Activated CD8-positive, alpha-beta memory T cell treated with anti-CD3 and anti-CD28 coated beads, Interleukin-2, amount 50 U/mL, for 48 hours (primary cell): Measurements from ENCODE around the gene PRSS8.
"Not testable (repeated sequence)": the region's sequence is repeated elsewhere in the genome, so short reads cannot be mapped to it uniquely, and the experiment has no call there.

Source experiments
- DNase-seq: peaks from one replicate; pipeline ENCODE4 v3.0.0-alpha.2; 2020

Gene PRSS8

DNA sequence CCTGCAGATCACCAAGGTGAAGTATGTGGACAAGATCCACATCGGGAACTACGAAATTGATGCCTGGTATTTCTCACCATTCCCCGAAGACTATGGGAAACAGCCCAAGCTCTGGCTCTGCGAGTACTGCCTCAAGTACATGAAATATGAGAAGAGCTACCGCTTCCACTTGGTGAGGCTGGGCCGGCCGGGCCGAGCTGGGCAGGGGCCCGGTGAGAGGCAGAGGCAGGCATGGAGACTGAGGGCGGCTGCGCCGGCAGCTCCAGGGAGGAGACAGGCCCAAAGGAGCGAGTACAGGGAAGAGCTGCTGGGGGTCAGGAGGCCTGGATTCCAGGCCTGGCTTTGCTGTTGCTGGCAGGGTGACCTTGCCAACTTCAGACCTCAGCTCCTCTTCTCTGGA is 8.3 kb downstream of the PRSS8 start:
- DNase-seq: no peak

DNA sequence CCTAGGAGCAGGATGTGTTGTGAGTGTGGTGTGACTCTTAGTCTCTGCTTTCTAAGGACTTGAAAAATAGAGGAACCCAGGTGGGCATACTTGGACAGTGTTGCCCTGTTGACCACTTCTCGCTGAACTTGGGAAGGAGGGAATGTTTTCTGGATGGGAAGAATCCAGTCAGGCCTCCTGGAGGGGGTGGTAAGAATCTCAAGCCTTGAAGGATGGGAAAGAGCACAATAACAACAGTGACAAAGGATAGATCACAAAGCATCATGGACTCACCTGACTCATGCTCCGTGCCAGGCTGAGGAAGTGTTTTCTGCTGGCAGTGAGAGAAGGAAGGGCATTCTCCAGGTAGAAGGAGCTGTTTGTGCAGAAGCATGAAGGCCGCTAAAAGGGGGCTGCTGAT is 9.7 kb downstream of the PRSS8 start:
- no peak for DNase-seq

DNA sequence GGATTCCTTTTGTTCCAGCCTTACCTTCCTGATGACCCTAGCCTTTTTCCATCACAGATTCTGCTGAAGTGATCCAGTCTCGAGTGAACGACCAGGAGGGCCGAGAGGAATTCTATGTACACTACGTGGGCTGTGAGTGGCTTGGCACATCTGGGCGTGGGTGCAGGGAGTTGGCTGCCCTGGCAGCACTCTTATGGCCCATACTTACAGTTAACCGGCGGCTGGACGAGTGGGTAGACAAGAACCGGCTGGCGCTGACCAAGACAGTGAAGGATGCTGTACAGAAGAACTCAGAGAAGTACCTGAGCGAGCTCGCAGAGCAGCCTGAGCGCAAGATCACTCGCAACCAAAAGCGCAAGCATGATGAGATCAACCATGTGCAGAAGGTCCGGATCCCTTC is 15.4 kb downstream of the PRSS8 start:
- DNase-seq: no peak

DNA sequence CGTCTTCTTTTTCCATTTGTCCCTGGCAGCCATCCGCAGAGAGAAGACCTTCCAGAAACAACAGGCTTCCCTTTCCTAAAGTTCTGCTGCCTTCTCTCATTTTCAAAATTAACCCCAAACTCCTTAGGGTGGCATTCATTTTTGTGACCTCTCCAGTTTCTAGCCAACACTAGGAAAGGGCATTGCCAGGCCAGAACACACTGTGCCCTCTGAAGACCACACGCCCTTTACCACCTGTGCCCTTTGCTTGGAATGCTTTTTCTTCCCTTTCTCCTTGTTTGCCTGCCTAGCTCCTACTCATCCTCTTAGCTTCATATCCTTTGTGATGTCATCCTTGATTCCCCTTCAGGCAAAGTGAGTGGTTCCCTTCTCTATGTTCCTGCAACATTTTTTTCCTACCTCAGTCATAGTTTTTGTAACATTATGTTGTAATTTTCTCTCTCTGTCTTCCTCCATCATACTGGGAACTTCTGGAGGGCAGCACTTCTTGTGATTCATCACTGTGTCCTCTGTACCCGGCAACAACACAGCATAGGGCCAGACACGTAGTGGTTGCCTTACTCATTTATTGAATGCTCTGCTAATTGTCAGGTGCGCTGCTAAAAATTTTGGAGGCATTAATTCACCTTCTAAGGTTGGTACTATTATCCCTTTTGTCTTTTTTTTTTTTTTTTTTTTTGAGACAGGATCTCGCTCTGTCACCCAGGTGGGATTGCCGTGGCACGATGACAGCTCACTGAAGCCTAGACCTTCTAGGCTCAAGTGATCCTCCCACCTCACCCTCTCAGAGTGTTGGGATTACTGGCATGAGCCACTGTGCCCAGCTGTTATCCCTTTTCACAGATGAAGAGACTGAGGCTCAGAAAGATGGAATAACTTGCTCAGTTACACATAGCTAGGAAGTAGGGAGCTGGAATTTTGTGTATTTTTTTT is 17.0 kb downstream of the PRSS8 start:
- no peak for DNase-seq

DNA sequence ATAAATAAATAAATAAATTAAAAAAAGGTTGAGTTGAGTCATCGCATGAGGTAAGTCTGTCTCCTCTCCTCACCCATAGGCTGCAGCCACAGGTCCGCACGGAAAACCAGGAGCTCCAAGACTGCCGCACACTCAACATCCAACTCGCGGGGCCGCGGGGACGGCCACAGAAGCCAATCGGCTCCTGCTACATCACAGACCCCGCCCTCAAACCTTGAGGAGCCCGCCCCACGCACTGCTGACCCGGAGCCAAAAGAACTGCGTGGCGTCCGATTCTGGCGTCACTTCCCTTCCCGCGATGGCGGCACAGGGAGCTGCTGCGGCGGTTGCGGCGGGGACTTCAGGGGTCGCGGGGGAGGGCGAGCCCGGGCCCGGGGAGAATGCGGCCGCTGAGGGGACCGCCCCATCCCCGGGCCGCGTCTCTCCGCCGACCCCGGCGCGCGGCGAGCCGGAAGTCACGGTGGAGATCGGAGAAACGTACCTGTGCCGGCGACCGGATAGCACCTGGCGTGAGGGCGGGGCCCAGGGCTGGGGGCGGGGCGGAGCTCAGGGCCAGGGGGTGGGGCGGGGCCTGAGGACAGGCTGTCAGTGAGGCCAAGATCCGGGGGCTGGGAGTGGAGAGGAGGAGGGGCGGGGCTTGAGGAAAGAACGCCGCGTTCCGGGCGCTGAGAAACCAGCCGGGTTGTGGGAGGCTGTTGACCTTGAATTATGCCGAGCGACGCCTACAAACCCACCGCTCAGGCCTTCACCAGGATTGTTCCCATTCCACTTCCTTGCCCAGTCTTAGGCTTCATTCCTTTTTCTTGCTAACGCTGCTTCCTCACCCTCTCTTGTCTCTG is 17.9 kb downstream of the PRSS8 start, which contains the start of gene KAT8:
KAT8 (plus strand) TSS at position 281 of the 839 bp plus-strand sequence; CDS start at position 299, 18 bp downstream.
- DNase-seq: peak; percentile 97

DNA sequence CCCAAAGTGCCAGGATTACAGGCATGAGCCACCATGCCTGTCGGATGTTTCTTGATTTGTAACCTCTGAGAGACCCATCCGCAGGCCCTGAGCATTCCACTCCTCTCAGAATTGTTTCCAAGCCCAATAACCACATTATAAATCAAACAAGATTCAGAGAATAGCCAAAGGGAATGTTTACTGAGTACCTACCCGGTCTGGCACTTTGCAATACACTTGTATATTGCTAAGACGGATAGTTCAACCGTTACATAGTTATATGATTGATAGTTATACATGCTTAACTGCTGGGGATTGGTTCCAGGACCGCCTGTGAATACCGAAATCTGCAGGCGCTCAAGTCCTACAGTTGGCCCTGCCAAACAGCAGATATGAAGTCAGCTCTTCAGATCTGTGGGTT is 21.1 kb downstream of the PRSS8 start:
- no peak for DNase-seq

DNA sequence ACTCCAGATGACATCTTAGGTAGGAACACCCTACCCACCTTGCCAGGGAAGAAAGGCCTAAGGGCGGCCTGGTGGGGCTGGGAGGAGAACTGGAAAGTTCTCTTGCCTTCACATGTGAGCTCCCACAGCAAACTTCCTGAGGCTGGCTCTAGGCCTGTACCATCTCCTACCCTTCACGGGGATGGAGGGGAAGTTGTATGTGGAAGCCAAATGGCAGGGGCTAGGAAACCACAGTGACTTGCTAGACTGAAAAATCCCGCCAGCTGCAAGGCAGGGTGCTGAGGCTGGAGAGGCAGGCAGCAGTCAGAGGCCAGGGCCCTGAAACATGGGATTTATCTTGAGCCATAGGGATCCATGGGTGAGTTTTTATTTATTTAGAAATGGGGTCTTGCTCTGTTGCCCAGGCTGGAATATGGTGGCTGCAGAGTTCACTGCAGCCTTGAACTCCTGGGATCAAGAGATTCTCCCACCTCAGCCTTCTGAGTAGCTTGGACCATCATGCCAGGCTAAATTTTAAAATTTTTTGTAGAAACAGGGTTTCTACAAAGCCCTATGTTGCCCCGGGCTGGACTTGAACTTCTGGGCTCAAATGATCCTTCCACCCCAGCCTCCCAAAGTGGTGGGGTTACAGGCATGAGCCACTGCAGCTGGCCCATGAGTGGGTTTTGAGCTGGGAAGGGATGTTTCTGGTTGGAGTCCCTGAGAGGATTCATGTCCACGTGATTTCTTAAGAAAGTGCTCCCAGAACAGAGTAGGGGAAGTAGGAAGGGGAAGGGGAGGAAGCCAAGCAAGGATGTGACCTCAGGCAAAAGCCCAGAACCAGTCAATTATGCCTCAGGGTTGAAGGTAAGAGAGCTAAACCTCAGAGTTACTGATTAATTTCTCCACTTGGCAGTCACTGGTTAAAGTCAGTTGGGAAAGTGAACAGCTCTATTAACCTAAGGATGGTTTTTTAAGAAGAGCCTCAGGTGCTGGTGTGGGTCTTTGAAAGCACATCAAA is 22.1 kb downstream of the PRSS8 start:
- no peak for DNase-seq

DNA sequence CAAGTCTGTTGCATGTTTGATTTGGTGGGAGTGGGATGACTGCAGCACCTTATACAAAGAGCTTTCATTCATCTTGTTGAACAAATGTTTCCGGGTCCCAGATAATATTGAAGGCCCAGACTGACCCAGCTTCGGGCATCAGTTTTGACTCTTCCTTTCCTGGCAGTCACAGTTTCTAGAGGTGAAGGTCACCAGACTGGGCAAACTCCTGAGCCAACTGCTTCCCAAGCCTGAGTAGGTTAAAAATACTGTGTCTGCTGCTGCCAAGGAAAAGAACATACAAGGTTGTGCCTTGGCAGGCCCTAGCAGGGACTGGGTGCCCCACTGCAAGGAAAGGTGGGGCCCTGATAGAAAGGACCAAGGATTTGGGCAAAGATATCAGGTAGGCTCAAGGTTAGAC is 22.8 kb downstream of the PRSS8 start:
- no peak for DNase-seq

DNA sequence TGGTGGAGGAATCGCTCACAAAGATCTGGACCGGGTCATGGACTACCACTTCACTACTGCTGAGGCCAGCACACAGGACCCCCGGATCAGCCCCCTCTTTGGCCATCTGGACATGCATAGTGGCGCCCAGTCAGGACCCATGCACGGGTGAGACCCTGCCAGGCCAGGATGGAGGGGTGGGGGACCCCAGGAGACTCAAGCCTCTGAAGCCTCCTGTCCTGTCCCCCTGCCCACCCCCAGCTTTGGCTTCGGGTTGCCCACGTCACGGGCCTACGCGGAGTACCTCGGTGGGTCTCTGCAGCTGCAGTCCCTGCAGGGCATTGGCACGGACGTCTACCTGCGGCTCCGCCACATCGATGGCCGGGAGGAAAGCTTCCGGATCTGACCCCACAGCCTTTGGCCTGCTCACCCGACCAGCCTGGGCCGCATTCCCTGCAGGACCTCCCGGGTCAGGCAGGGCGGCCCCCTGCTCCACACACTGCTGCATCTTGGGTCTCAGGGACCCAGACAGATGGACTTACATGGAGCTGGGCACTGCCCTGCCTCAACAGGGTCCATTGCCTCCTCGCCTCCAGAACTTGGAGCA is 23.6 kb downstream of the PRSS8 start:
- DNase-seq: no peak

DNA sequence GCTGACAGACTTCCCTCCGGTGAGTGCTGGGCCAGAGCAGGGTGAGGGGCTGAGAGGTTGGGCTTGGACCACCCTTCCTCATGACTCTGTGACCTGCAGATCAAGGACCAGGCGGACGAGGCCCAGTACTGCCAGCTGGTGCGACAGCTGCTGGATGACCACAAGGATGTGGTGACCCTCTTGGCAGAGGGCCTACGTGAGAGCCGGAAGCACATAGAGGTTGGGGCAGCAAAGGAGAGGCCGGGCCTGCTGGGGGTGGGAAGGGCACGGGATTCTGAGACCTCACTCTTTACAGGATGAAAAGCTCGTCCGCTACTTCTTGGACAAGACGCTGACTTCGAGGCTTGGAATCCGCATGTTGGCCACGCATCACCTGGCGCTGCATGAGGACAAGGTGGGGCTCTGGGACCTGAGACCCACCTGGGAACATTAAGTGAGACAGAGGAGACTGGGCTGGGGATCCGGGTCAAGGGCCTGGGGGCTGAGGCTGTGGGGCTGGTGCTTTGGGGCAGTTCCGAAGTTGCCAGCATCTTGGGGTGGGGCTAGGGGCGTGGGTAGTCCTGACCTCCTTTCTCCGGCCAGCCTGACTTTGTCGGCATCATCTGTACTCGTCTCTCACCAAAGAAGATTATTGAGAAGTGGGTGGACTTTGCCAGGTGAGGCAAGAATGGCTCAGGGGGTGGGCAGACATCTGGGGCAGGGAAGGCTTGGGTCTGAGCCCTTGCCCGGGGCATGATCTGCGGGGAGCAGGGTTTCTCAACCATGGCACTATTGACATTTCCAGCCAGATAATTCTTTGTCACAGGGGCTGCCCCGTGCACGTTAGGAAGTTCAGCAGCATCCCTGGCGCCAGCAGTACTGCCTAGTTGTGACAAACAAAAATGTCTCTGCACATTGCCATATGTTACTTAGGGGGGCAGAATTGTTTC is 25.2 kb downstream of the PRSS8 start:
- no peak for DNase-seq

DNA sequence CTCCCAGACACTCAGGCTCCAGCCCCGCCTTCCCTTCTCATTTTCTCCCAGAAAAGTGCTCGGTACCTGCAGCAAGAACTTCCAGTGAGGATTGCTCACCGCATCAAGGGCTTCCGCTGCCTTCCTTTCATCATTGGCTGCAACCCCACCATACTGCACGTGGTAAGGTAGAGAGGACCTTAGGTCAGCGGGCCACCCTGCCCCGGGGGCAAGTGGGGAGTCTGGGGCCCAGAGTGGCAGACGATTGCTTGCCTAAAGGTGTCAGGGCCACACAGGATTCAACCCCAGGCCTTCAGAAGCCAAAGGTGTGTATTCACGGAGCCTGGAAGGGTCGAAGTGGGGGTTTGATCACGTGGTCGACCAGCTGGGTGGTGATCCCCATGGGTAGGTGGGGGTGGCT is 25.9 kb downstream of the PRSS8 start:
- no peak for DNase-seq

DNA sequence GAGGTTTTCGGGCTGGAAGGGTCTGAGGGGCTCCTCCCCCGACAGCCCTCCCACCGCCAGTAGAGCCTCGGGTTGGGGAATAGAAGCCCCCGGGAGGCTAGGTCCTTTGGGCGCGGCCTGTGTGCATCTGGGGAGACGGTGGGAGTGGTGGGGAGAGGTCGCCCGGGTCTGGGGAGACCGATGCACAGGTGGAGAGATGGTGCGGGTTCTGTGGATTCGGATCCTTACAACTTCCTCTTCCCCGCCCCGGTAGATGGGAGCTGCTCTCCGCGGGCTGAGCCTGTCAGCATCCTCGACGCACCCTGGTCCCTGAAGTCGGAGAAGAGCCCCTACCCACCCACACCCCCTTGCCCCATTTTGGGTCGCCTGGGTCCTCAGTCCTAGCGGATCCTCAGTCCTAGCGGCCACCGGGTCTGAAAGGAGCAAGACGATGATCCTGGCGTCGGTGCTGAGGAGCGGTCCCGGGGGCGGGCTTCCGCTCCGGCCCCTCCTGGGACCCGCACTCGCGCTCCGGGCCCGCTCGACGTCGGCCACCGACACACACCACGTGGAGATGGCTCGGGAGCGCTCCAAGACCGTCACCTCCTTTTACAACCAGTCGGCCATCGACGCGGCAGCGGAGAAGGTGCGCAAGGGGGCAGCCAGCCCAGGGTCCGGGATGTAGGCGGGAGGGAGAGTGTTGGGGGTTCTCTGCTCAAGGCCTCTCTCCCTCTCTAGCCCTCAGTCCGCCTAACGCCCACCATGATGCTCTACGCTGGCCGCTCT is 26.6 kb downstream of the PRSS8 start:
- no peak for DNase-seq

DNA sequence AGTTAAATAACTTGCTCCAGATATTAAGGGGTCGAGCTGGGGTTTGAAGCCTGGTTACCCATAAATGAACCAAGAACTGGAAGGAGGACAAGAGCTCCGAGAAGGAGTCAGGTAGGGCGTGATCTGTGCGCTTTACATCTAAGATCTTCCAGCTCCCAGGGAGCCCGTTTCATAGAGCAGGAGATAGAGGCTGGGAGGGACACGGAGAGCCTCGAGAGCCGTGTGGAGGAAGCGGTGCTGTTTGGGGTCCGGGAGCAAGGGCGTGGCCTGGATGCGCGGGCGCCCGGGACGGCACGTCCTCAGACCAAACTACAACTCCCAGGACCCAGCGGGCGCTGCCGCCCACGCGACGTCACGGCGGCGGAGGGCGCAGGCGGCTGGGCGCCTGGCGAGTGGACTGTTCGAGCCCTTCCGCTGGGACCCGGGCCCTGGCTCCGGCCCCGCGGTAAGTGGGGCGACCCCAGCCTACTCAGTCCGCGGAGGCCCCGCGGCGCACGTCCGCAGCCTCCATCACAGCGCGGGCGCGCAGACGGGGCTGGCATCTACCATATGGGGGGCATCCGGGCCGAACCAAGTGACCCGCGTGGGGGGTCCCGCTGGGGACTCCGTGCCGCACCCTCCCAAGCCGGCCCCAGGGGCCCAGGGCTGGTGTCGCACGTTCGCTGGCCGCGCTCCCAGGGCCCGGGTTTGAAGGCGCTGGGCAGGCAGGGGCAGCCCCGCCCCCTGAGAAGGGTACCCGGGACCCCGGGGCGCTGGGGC is 27.3 kb downstream of the PRSS8 start, which contains the start of gene BCKDK:
BCKDK (plus strand) TSS at position 352 of the 759 bp plus-strand sequence. CDS start 838 bp downstream, outside the sequence.
- DNase-seq: peak; percentile 91

DNA sequence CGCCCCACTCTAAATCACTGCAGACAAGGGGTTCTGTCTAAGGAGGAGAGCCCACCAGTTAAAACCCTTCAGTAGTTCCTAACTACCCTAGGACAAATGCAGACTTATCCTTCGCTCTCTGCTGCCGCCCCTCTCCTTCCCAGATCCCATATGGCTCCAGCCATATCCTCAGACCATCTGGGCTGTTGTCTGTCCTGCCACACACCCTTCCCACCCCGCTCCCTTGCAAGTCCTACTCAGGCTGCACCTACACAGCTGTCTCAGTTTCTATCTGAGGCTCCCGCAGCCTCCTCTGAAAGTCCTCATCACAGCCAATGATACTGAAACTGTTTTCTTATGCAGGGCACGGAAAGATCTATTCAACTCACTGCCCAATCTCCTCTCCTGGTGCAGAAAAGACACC is 28.1 kb downstream of the PRSS8 start:
- DNase-seq: peak; percentile 70

DNA sequence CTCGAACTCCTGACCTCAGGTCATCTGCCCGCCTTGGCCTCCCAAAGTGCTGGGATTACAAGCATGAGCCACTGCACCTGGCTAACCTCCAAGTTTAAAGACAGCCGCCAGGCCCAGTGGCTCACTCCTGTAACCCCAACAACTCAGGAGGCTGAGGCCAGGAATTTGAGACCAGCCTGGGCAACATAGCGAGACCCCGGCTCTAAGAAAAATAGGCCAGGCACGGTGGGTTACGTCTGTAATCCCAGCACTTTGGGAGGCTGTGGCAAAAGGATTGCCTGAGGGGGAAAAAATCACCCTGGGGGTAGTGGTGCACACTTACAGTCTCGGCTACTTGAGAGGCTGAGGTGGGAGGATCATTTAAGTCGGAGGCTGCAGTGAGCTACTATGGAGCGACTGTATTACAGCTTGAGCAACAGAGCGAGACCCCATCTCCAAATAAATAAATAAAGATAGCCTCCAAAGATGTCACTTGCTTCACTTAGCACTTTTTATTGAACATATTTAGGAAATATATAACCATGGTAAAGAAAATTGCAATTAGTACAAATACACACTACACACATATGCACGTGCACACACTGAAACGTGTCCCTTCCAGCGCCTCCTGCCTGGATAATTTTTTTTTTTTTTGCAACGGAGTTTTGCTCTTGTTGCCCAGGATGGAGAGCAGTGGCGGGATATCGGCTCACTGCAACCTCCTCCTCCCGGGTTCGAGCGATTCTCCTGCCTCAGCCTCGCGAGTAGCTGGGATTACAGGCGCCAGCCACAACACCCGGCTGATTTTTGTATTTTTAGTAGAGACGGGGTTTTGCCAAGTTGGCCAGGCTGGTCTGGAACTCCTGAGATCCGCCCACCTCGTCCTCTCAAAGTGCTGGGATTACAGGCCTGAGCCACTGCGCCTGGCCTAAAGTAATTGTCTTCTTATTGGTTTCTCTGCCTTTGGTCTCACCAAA is 28.7 kb downstream of the PRSS8 start:
- no peak for DNase-seq

DNA sequence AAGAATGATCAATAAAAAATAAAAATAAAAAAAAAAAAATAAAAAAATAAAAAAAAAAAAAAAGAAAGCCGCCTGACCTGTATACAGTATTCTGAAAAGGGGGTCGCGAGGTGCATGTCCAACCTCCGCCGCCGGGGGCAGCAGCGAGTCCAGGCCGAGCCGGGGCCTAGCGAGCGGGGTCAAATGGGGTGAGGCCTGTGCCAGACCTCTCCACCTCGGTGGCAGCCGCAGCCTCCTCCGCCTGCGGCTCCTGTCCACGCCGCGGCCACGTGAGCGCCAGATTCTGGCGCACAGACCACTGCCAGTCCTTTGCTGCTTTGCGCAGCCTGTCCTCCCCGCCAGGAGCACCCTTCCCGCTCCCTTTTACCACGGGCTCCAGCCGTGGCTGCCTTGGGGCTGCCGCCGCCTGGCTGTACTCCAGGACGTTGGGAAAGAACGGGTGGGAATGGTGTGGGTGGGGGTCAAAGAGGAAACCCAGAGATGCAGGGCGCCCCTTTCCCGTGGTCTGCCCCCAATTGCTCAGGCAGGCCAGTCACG is 29.8 kb downstream of the PRSS8 start:
- peak; percentile 98 for DNase-seq

DNA sequence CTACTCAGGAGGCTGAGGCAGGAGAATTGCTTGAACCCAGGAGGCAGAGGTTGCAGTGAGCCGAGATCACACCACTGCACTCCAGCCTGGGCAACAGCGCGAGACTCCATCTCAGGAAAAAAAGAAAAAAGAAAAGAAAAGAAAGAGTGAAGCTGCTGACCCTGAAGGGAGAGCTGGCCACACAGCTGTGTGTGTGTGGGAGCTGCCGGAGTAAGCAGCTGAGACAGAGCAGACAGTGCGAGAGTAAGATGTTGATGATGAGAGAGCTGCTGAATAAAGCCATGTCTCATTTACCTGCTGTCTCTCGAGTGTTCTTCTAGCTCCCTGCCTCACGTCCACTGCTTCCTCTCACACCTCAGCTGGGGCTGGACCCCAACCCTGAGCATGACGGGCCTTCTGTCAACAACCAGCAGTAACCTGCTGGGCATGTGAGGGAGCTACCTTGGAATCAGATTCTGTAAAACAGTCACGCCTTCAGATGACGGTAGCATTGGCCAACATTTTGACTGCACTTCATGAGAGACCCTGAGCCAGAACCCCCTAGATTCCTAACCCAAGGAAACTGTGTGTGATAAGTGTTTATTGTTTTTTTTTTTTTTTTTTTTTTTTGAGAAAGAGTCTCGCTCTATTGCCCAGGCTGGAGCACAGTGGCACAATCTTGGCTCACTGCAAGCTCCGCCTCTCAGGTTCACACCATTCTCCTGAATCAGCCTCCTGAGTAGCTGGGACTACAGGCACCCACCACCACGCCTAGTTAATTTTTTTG is 34.5 kb downstream of the PRSS8 start:
- DNase-seq: not testable (repeated sequence)
